SU-DHL-6 (cell line): ENCODE measurements around the gene SH3BGRL3.
A peak's percentile ranks its signal among the peaks of the same experiment; 100 is the strongest.

Experiments
- H2AFZ ChIP-seq: fragments of 200-600 bp; sonication (generic); 2 replicates; pipeline ENCODE4 v1.6.1; 2014; ENCODE audit warnings: low read depth, mild to moderate bottlenecking, moderate library complexity, mixed read lengths, antibody characterized with exemption, low read length; ENCODE audit not compliant: severe bottlenecking
- H3F3A ChIP-seq: fragments of 200-600 bp; shearing (Covaris generic); 2 replicates; pipeline ENCODE4 v1.6.0; 2016; ENCODE audit warnings: antibody characterized with exemption, mild to moderate bottlenecking; ENCODE audit not compliant: insufficient read depth
- H3K27ac ChIP-seq: fragments of 200-600 bp; sonication (generic); 2 replicates; pipeline ENCODE4 v1.5.1; 2016; ENCODE audit warnings: low read depth, mild to moderate bottlenecking, low read length, moderate library complexity, mixed read lengths
- H3K27me3 ChIP-seq: fragments of 200-600 bp; sonication (generic), shearing (Covaris generic); 2 replicates; pipeline ENCODE4 v1.6.0; 2014; ENCODE audit warnings: mild to moderate bottlenecking, low read length
- H3K36me3 ChIP-seq: fragments of 200-600 bp; sonication (generic); 2 replicates; pipeline ENCODE4 v1.6.1; 2014; ENCODE audit warnings: mild to moderate bottlenecking, low read length, mixed read lengths
- H3K4me2 ChIP-seq: fragments of 300-600, 200-600 bp; shearing (Covaris generic), sonication (generic); 2 replicates; pipeline ENCODE4 v1.6.0; 2014; ENCODE audit warnings: low read length, low read depth, mild to moderate bottlenecking; ENCODE audit not compliant: poor library complexity, severe bottlenecking
- H3K4me3 ChIP-seq: fragments of 200-600 bp; sonication (generic); 2 replicates; pipeline ENCODE4 v1.5.1; 2014; ENCODE audit warnings: antibody characterized with exemption, low read length, mild to moderate bottlenecking, mixed read lengths; ENCODE audit not compliant: insufficient read depth, poor library complexity, severe bottlenecking
- H3K79me2 ChIP-seq: fragments of 200-600 bp; sonication (generic); 2 replicates; pipeline ENCODE4 v1.6.1; 2014; ENCODE audit warnings: mild to moderate bottlenecking, low read length, moderate library complexity; ENCODE audit not compliant: insufficient read depth
- H3K9ac ChIP-seq: fragments of 200-600 bp; sonication (generic); 2 replicates; pipeline ENCODE4 v1.7.0; 2014; ENCODE audit warnings: mild to moderate bottlenecking, low read length
- H3K9me2 ChIP-seq: fragments of 200-600 bp; sonication (generic); replicated peaks from 2 replicates; pipeline ENCODE4 v1.6.1; 2014; ENCODE audit warnings: low read length; ENCODE audit not compliant: insufficient read depth
- H3K9me3 ChIP-seq: fragments of 200-600 bp; sonication (generic); 2 replicates; pipeline ENCODE4 v1.6.1; 2014; ENCODE audit warnings: low read length, mixed read lengths; ENCODE audit not compliant: insufficient read depth
- H4K20me1 ChIP-seq: fragments of 200-600 bp; sonication (generic); 2 replicates; pipeline ENCODE4 v1.6.1; 2014; ENCODE audit warnings: low read depth, mild to moderate bottlenecking, antibody characterized with exemption, low read length, moderate library complexity, mixed read lengths
- CTCF ChIP-seq: fragments of 200-600 bp; sonication (generic); IDR thresholded peaks from one replicate; pipeline ENCODE4 v1.5.1; 2017; ENCODE audit warnings: antibody characterized with exemption, mild to moderate bottlenecking, low read length, moderate library complexity; ENCODE audit not compliant: insufficient read depth, poor library complexity, severe bottlenecking
- EZH2phosphoT487 ChIP-seq: fragments of 200-600 bp; sonication (generic), shearing (Covaris generic); conservative IDR thresholded peaks from 2 replicates; pipeline ENCODE4 v1.6.1; 2018; ENCODE audit warnings: mild to moderate bottlenecking, antibody characterized with exemption, low read length, moderate library complexity, mixed read lengths

Gene SH3BGRL3

GRCh38 chr1:26318338-26319064, 38.6 kb downstream of the SH3BGRL3 start:
- Histone ChIP-seq H3K27me3 (no peaks in the 10 kb centered on the region), H3K36me3 (peaks cover 4% of the 10 kb centered on the region; the same call in 1 of the 2 replicates), H3K4me2 (peak overlapping the region; percentile 84), H3K79me2 (peaks cover 20% of the 10 kb centered on the region), H2AFZ (no peak overlapping the region), H3K27ac (peak overlapping the region; percentile 93), H3K4me3 (peak overlapping the region; percentile 73), H3K9me3 (no peaks in the 10 kb centered on the region), H3K9ac (peak overlapping the region; percentile 89), H3F3A (peaks cover 50% of the 10 kb centered on the region), H4K20me1 (no peaks in the 10 kb centered on the region), H3K9me2 (no peaks in the 10 kb centered on the region)
- TF ChIP-seq EZH2phosphoT487 (no peak), CTCF (no peak)

DNA sequence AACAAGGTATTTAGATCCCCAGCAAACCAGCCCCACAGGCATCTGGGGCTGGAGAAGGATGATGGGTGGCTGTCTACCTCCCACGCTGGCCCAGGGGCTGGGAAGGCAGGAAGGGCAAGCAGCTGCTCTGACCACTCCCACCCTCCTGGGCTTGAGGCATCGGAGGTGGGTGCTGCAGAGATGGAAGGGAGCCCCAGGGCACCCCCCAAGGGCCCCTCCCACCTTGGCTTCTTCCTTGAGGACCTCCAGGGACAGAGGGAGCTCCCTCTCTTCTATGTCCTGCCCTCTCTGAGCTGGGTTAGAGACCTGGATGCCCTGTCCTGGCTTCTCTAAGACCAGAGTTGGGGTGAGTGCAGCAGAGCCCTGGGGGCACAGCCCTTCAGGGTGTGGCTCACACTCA, 41.0 kb downstream of the SH3BGRL3 start:
- peak overlapping the region; percentile 22 for H3K4me2 ChIP-seq

DNA sequence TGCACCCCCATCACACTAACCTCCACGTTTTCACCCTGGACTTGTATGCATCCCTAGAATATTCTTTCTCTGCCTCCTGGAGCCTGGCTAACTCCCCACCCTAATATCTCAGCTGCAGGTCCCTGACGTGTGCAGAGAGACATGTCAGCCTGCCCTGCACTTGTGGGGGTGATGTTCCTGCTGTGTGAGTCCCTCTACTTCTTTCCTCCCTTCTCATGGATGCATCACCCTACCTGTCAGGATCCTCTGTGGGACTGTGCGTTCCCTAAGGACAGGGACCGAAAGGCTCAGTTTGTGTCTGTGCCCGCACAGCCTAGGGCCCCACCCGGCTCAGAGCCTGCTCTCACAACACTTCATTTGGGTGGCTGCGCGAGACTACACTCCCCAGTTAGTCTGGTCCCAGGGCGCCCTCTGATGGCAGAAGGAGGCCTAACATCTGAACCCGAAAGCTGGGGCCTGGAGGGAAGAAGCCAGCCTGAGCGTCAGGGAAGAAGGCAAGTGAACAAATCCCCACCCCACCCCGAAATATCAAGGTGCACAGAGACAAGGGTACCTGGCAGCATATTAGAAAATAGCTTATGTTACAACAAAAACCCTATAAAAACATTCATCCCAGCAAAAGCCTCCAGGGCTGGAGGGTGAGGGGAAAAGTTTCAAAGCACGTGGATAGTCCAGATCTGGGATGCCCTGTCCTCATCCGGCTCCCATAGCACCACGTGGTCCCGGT, 41.6 kb downstream of the SH3BGRL3 start:
- peaks cover 20% of the 10 kb centered on the region for H3K79me2 ChIP-seq
- H3K4me3 ChIP-seq, result no peak overlapping the region
- H3K27ac ChIP-seq, result peak overlapping the region; percentile 93
- H2AFZ ChIP-seq, result no peak overlapping the region
- no peaks in the 10 kb centered on the region for H3K9me3 ChIP-seq
- no peaks in the 10 kb centered on the region for H3K27me3 ChIP-seq
- H4K20me1 ChIP-seq, result no peaks in the 10 kb centered on the region
- H3K9me2 ChIP-seq, result no peaks in the 10 kb centered on the region
- peak overlapping the region; percentile 22 for H3K4me2 ChIP-seq
- TF ChIP-seq CTCF (peak; percentile 81), EZH2phosphoT487 (no peak)
- H3K9ac ChIP-seq, result peak overlapping the region; percentile 10; the same call in 1 of the 2 replicates
- peaks cover 43% of the 10 kb centered on the region for H3F3A ChIP-seq
- H3K36me3 ChIP-seq, result peaks cover 4% of the 10 kb centered on the region; the same call in 1 of the 2 replicates

More for the DNA sequence above, 41.0 kb downstream of the SH3BGRL3 start:
- Histone ChIP-seq H4K20me1 (no peaks in the 10 kb centered on the region), H3K36me3 (peaks cover 4% of the 10 kb centered on the region; the same call in 1 of the 2 replicates), H3K9ac (peak overlapping the region; percentile 10; the same call in 1 of the 2 replicates), H3F3A (peaks cover 49% of the 10 kb centered on the region), H3K4me3 (no peak overlapping the region), H2AFZ (no peak overlapping the region), H3K9me3 (no peaks in the 10 kb centered on the region), H3K27ac (peak overlapping the region; percentile 93), H3K27me3 (no peaks in the 10 kb centered on the region), H3K79me2 (peaks cover 20% of the 10 kb centered on the region), H3K9me2 (no peaks in the 10 kb centered on the region)
- TF ChIP-seq EZH2phosphoT487 (no peak), CTCF (no peak)
